Erythroblast (primary cell): ENCODE measurements around the gene MCM9.

ENCODE experiments used
- GATA1 ChIP-seq: IDR thresholded peaks from 2 replicates; pipeline ENCODE4 v1.6.1; 2011; ENCODE audit warnings: low read depth, mild to moderate bottlenecking, control low read depth, low read length, moderate library complexity
- POLR2A ChIP-seq: IDR thresholded peaks from 2 replicates; pipeline ENCODE4 v1.6.1; 2011; ENCODE audit warnings: mild to moderate bottlenecking, low read length

DNA sequence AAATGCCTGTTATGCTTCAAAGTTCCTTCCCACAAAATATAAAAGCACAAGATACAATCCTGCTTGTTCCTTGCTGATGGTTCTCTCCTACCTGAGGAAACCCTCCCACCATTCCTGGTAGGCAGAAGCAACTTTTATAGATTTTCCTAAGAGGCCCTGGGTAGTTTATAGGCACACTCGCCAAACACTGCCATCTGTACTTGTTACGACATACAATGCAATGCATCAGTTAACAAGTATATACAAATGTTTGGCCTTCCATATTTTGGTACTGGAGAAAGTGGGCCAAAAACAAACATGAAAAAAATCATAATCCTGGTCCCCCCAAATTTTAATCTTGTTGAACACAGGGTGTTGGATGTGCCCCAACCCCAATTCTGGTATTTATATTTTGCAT lies 16.6 kb downstream of the MCM9 start:
- no peak for TF ChIP-seq POLR2A
- no peak for TF ChIP-seq GATA1
